Uterus (tissue), 2 donors: ENCODE data around the gene NDUFB11.

ENCODE experiments used
- CTCF ChIP-seq, 4 experiments: fragments of 200-600 bp in 2 of 4; fragments of 450-650 bp in 2 of 4; sonication (generic) in 2 of 4; IDR thresholded peaks; one replicate each; pipeline ENCODE4 v1.5.1; 2016 to 2019; ENCODE audit warnings: antibody characterized with exemption in 4 of 4, mild to moderate bottlenecking in 2 of 4, moderate library complexity in 1 of 4
- POLR2A ChIP-seq, 2 donors: fragments of 450-650 bp; IDR thresholded peaks; one replicate each; pipeline ENCODE4 v1.6.1; 2016; ENCODE audit warnings: antibody characterized with exemption in 2 of 2, mild to moderate bottlenecking in 1 of 2, moderate library complexity in 1 of 2

GRCh38 chrX:47097018-47097417, 47.5 kb downstream of the NDUFB11 start:
- TF ChIP-seq CTCF (IDR thresholded peaks at IDR 0.05) (no peak), POLR2A (IDR thresholded peaks at IDR 0.05) (no peak)
